Measurements from ENCODE around the gene SMG1. TPM values are rescaled to one million over a fixed set of nuclear protein-coding genes. Genes with fewer than 3 reads are reported as not detected.

The SMG1 gene
- total RNA-seq, 1 experiment from 2014 or later = 72.7 TPM

DNA sequence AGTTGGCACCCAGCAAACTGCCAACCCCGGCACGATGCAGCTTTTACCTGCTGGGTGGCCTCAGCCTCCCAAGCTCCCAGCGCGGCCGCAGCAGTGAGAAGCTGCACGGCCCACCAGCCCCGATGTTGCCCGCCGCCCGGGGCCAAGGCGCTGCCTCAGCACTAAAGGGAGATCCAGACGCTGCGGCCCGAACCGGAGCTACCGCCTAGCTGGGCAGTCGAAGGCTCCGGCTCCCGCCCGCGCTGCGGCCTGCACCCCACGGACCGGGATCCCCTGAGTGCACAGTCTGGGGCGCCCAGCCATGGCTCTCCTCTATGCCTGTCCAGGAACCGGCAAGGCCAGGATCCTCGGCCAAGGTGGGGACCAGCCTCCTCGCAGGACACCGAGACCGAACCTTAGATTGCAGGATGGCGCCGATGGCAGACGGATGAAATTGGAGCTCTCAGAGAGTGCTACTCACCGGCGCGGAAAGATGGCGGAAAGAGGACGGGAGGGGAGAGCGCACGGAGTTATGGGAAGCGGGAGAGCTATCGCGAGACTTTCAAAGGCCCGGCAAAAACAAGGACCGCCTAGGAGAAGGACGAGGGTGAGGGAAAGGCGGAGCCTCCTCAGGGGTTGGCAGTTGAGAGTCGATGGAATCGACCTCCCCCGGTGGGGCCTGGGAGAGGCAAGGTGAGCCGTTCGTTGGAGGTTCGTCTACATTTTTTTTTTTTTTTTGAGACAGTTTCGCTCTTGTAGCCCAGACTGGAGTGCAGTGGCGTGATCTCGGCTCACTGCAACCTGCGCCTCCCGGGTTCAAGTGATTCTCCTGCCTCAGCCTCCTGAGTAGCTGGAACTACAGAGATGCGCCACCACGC lies 136.1 kb downstream of the SMG1 start, which contains the start of gene RPS15A:
Gene RPS15A, minus strand, starts transcription at position 485 of the 857 bp plus-strand sequence. CDS start 1,221 bp downstream, outside the sequence.
- Histone ChIP-seq H3K4me1 (ENCODE audit: control insufficient read depth in 1 of 2, insufficient read depth in 2 of 2, low read length in 2 of 2) (peaks cover 3 to 26% of the 10 kb centered on the region in 2 experiments), H3K9me3 (ENCODE audit: control insufficient read depth in 1 of 2, insufficient read depth in 1 of 2, low read depth in 1 of 2, low read length in 2 of 2) (no peaks in the 10 kb centered on the region), H3K79me2 (ENCODE audit: insufficient read depth, low read length) (peaks cover 78% of the 10 kb centered on the region), H2AFZ (ENCODE audit: low read depth, low read length, poor library complexity, severe bottlenecking) (no peak within 1 kb of the TSS), H3K9me2 (ENCODE audit: insufficient read depth) (no peaks in the 10 kb centered on the region), H3K4me2 (ENCODE audit: low read length) (peak within 1 kb of the TSS; percentile 91), H3K4me3 (replicated peaks in 1 of 2; ENCODE audit: low read depth in 1 of 2, low read length in 2 of 2) (peak within 1 kb of the TSS; percentile 89 to 91), H3K27me3 (ENCODE audit: insufficient read depth, low read length) (no peaks in the 10 kb centered on the region), H3K27ac (ENCODE audit: low read depth, low read length) (peak within 1 kb of the TSS; percentile 81), H3K9ac (ENCODE audit: low read length) (peak within 1 kb of the TSS; percentile 96), H3K36me3 (ENCODE audit: control insufficient read depth in 1 of 2, insufficient read depth in 2 of 2, low read length in 2 of 2) (peaks cover 45 to 76% of the 10 kb centered on the region in 2 experiments), H4K20me1 (ENCODE audit: insufficient read depth) (peaks cover 38% of the 10 kb centered on the region; the same call in 1 of the 2 replicates)
- ChIA-PET CTCF (interaction anchor here (1.3 kb wide), 1 partner anchor 12 kb away, joined by 18 read pairs; the partner anchor contains the start of gene ARL6IP1), POLR2A (interaction anchor here (0.7 to 9.7 kb wide), 6 partner anchors 12 to 305 kb away, joined by 3 to 190 read pairs (median 3); partner anchors contain the start of genes ARL6IP1 and COQ7), RAD21 (ENCODE audit: low non-redundant PET in 1 of 2, low total read pairs in 2 of 2, uncharacterized antibody in 2 of 2, unreplicated experiment in 2 of 2) (no interaction called here)
- DNase-seq (ENCODE audit: low read depth, low spot score) (peak; percentile 96), ATAC-seq (peak; percentile 97)
- intact Hi-C loops (cut with micrococcal nuclease) = no loop called here
- no TSS peak for BruUV-seq (replicated peaks)
- TF ChIP-seq EZH2phosphoT487 (IDR thresholded peaks at IDR 0.05; ENCODE audit: borderline replicate concordance) (no peak), SRF (IDR thresholded peaks at IDR 0.05; ENCODE audit: low read depth) (peak; percentile 93), EGR1 (IDR thresholded peaks at IDR 0.05; ENCODE audit: low read depth) (no peak; the same call in 1 of the 2 replicates), POLR2AphosphoS5 (IDR thresholded peaks at IDR 0.05; ENCODE audit: low read depth, low read length) (peak; percentile 97), POLR2A (IDR thresholded peaks at IDR 0.05; ENCODE audit: borderline replicate concordance, extremely low read depth, insufficient read depth, insufficient read length) (peak; percentile 94), TCF7L2 (IDR thresholded peaks at IDR 0.05; ENCODE audit: borderline replicate concordance, extremely low read depth, insufficient read depth, insufficient read length) (peak; percentile 42), FOSL1 (IDR thresholded peaks at IDR 0.05; ENCODE audit: low read depth) (no peak), CEBPB (IDR thresholded peaks at IDR 0.05; ENCODE audit: low read depth) (no peak), YY1 (IDR thresholded peaks at IDR 0.05; ENCODE audit: extremely low read depth, insufficient replicate concordance, low read depth, low read length) (peak; percentile 95), ELF1 (IDR thresholded peaks at IDR 0.05; ENCODE audit: borderline replicate concordance, low read depth) (no peak; the same call in 1 of the 2 replicates), ZNF274 (IDR thresholded peaks at IDR 0.05; ENCODE audit: low read depth, low read length) (no peak), RAD21 (IDR thresholded peaks at IDR 0.05; ENCODE audit: low read depth) (no peak), EZH2 (IDR thresholded peaks at IDR 0.05) (no peak), SP1 (IDR thresholded peaks at IDR 0.05; ENCODE audit: low read depth) (peak; percentile 88)
- TF ChIP-seq, protein P1, sequence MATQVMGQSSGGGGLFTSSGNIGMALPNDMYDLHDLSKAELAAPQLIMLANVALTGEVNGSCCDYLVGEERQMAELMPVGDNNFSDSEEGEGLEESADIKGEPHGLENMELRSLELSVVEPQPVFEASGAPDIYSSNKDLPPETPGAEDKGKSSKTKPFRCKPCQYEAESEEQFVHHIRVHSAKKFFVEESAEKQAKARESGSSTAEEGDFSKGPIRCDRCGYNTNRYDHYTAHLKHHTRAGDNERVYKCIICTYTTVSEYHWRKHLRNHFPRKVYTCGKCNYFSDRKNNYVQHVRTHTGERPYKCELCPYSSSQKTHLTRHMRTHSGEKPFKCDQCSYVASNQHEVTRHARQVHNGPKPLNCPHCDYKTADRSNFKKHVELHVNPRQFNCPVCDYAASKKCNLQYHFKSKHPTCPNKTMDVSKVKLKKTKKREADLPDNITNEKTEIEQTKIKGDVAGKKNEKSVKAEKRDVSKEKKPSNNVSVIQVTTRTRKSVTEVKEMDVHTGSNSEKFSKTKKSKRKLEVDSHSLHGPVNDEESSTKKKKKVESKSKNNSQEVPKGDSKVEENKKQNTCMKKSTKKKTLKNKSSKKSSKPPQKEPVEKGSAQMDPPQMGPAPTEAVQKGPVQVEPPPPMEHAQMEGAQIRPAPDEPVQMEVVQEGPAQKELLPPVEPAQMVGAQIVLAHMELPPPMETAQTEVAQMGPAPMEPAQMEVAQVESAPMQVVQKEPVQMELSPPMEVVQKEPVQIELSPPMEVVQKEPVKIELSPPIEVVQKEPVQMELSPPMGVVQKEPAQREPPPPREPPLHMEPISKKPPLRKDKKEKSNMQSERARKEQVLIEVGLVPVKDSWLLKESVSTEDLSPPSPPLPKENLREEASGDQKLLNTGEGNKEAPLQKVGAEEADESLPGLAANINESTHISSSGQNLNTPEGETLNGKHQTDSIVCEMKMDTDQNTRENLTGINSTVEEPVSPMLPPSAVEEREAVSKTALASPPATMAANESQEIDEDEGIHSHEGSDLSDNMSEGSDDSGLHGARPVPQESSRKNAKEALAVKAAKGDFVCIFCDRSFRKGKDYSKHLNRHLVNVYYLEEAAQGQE (IDR thresholded peaks at IDR 0.05; ENCODE audit: low read depth) = no peak
- TF ChIP-seq, protein P2, sequence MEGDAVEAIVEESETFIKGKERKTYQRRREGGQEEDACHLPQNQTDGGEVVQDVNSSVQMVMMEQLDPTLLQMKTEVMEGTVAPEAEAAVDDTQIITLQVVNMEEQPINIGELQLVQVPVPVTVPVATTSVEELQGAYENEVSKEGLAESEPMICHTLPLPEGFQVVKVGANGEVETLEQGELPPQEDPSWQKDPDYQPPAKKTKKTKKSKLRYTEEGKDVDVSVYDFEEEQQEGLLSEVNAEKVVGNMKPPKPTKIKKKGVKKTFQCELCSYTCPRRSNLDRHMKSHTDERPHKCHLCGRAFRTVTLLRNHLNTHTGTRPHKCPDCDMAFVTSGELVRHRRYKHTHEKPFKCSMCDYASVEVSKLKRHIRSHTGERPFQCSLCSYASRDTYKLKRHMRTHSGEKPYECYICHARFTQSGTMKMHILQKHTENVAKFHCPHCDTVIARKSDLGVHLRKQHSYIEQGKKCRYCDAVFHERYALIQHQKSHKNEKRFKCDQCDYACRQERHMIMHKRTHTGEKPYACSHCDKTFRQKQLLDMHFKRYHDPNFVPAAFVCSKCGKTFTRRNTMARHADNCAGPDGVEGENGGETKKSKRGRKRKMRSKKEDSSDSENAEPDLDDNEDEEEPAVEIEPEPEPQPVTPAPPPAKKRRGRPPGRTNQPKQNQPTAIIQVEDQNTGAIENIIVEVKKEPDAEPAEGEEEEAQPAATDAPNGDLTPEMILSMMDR (IDR thresholded peaks at IDR 0.05 in 2 of 3, conservative IDR thresholded peaks at IDR 0.05 in 1 of 3; ENCODE audit: borderline replicate concordance in 1 of 3, insufficient read depth in 1 of 3, low read depth in 2 of 3, low read length in 2 of 3) = no peak
- TF ChIP-seq, protein P3, sequence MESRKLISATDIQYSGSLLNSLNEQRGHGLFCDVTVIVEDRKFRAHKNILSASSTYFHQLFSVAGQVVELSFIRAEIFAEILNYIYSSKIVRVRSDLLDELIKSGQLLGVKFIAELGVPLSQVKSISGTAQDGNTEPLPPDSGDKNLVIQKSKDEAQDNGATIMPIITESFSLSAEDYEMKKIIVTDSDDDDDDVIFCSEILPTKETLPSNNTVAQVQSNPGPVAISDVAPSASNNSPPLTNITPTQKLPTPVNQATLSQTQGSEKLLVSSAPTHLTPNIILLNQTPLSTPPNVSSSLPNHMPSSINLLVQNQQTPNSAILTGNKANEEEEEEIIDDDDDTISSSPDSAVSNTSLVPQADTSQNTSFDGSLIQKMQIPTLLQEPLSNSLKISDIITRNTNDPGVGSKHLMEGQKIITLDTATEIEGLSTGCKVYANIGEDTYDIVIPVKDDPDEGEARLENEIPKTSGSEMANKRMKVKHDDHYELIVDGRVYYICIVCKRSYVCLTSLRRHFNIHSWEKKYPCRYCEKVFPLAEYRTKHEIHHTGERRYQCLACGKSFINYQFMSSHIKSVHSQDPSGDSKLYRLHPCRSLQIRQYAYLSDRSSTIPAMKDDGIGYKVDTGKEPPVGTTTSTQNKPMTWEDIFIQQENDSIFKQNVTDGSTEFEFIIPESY (IDR thresholded peaks at IDR 0.05; ENCODE audit: extremely low read depth, insufficient replicate concordance, low read length) = peak; percentile 97
- TF ChIP-seq, protein P4, sequence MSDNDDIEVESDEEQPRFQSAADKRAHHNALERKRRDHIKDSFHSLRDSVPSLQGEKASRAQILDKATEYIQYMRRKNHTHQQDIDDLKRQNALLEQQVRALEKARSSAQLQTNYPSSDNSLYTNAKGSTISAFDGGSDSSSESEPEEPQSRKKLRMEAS (IDR thresholded peaks at IDR 0.05) = peak; percentile 96

Measured in HCT116 (cell line).